HG02759 (cell line): ENCODE measurements around the gene IGHMBP2.

Experiments used
- ATAC-seq: cut with Tn5 transposase; IDR thresholded peaks from one replicate; pipeline ENCODE4 v1.9.1; 2021; ENCODE audit warnings: mild to moderate bottlenecking, moderate library complexity; ENCODE audit not compliant: unreplicated experiment

Gene IGHMBP2

DNA sequence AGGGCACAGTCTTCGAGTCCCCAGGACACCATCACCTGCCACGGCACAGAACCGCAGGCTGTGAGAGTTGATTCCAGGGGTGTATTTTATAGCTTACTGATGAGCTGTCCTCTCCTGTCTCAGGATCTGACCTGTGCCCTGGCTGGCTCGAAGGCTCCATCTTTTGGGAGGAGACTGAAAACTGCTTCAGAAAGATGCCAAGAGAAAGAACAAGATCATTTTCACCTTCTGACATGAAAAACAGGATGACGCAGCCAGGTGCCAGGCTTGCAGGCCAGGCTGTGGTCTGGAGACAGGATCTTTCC lies 74.9 kb downstream of the IGHMBP2 start:
- ATAC-seq = no peak

GRCh38 chr11:68978931-68979594 lies 75.4 kb downstream of the IGHMBP2 start:
- no peak for ATAC-seq

DNA sequence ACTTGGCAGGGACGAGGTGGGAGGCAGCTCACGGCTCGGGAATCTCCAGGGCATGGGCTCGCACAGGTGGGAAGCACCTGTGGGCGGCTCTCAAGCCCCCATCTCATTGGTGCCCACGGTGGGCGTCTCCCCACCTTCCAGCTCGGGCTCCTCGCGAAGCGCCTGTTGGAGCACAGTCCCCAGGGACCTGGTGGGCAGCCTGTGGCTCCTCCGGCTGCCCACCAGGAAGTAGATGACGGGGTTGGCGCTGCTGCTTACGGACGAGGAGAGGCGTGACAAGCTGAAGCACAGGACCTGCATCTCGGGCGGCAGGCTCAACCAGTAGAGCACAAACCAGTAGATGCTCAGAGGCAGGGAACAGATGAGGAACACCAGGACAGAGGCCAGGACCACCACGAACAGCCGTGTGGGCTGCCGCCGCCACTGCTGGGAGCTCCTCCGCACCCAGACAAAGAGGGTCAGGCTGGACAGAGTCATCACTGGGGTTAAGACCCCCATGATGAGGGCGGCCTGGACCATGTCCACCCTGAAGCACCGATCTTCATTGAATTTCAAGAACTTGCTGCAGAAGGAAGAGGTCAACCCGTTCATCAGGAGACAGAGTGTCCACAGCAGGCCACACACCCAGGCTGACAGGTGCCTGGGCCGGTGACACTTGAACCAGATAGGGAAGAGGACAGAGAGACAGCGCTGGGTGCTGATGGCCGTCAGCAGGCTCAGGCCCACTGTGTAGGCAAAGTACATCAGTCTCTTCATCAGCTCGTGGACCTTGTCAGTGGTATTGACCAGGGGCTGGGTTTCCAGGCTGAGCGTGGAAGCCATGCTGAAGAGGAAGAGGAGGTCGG lies 76.5 kb downstream of the IGHMBP2 start:
- no peak for ATAC-seq

DNA sequence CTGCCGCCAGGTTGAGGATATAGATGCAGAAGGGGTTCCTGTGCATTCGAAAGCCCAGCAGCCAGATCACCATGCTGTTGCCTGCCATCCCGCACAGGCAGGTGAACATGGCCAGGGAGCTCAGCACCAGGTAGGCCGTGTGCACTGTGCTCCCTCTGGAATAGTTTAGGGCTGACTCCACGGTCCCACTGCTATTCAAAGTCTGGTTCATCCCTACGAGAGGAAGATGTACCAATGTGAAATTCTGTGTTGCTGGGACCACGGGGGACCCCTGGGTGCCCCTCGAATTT lies 77.0 kb downstream of the IGHMBP2 start, which contains the start of gene MRGPRD:
Gene MRGPRD, minus strand, starts transcription at position 211 of the 290 bp plus-strand sequence. Its CDS starts 0 bp downstream, at position 211.
- ATAC-seq = no peak

DNA sequence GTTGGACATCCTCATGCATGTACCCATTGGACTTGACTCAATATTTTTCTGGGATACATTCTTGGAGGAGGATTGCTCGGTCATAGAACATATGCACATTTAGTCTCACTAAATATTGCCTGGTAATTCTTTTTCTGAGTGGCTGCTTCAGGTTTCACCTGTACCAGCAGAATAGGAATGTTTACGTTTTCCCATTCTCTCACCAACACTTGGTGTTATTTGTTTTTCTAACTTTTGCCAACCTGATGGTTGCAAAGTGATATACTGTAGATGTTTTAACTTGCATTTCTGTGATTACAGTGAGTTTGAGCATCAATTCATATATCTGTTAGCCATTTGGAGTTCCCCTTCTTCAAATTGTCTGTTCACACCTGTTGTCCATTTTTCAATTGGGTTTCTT lies 78.4 kb downstream of the IGHMBP2 start:
- ATAC-seq = no peak

DNA sequence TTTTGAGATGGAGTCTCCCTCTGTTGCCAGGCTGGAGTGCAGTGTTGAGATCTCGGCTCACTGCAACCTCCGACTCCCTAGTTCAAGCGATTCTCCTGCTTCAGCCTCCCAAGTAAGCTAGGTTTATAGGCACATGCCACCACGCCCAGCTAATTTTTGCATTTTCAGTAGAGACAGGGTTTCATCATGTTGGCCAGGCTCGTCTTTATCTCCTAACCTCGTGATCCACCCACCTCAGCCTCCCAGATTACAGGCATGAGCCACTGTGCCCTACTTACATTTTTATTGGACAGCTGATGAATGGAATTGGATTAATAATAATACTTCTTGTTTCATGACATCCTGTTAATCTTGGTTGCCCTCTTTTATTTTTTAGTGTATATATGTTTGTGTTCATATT lies 80.1 kb downstream of the IGHMBP2 start:
- no peak for ATAC-seq

DNA sequence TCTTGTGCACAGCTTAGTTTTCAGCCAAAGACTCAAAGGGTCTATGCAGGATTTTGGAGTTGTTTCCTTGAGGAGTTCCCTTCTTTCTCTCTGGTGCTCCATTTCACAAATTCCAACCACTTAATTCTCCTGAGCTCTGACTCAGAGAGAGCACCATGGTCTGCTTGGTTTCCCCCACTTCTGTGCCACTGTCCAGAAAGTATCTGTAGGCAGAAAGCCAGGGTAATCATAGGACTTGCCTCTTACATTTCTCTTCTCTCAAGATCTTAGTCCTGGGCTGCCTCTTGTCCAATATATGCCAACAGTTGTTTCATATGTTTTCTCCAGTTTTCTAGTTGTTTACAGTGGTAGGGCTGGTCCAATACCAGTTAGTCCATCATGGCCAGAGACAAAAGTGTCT lies 83.5 kb downstream of the IGHMBP2 start:
- no peak for ATAC-seq

- no peak for ATAC-seq
Measured at GRCh38 chr11:68988491-68988890, 84.8 kb downstream of the IGHMBP2 start.
